GM19395 (cell line): ENCODE results near the gene CREB3L1.

Source experiments
- ATAC-seq: cut with Tn5 transposase; IDR thresholded peaks from one replicate; pipeline ENCODE4 v1.9.1; 2021; ENCODE audit warnings: mild to moderate bottlenecking, moderate library complexity; ENCODE audit not compliant: unreplicated experiment

CREB3L1 gene

DNA sequence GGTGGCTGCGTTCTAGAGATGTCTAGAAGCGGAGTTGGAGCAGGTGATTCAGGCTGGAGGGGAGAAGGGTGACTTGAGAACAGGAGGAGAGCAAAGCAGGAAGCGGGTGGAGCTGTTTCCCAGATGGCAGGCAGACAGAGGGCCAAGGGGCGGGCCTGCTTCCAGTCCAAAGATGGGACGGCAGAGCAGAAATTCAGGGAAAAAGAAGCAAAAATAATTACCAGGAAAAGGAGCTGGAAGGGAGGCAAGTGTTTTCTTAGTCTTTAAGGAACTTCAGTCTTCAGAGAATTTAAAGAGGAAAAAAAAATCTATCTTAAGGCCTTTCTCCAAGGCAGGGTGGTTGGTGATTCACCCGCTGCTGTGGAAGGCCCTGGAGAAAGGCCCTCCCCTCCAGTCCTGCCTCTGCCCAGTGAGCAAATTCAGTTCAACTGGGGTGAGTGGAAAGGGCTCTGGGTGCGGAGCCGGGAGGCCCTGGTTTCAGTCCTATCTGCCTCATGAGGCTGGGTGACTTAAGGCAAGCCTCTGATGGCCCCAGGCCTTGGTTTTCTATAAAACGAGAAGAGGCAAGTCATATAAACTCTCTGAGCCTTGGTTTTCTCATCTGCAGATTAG, 4.5 kb upstream of the CREB3L1 start:
- ATAC-seq = no peak

DNA sequence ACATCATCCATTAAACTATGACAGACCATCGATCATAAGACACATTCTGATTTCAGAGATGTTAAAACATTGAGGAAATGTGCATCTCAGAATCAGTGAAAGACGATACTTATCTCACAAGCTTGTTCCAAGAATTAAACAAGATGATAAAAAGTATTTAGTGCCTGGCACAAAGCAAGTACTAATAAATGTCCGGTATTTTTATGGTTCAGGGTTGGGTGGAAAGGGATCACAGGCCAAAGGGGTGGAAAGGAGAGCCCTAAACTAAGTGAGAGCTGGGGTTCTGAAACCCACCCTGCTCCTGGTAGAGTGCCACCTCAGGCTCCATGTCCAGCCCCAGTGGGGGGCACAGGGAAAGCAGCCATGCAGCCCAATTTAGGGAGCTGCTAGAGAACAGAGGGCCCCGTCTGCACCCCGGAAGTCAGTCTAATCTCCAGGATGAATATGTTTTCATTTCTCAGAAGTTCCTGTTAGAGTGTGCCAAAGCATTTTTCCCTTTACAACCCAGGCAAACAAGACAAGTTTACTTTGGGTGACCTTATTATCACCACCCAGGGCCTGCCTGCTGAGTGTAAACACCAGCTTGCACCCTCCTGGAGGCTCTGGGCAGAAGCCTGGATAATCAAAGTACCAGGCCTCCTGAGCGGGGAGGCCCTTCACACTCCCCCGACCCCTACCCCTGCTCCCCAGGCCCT, 3.8 kb upstream of the CREB3L1 start:
- ATAC-seq = no peak

DNA sequence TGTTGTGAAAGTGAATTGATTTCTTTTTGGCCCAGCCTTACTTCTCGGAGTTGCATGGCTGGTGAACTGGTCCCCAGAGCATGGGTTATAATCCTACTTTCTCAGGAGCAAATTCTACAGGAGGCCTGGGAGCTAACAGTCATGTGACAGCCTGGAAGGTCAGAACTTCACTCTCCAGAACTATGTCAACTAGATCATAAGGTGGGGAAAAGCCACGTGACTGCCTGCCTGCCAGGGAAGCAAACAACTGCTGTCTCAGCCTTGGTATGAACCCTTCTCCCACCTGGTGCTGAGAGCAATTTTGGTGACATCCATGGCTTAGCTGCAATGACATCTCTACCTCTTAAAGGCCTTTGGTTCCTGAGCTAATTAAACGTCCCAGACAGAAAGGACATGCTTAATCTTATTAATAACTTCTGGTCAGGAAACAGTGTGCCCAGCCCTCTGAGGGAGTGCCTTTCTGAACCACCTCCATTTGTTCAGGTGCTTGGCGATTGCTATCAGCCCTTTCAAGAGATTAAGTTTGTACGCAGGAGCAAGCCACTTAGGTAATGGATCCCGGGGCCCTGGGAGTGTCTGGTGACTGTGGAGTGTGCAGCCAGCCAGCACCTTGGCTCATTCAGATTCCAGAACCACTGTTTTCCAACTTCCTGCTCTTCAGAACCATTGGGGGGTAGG, 1.4 kb upstream of the CREB3L1 start:
- ATAC-seq = no peak

DNA sequence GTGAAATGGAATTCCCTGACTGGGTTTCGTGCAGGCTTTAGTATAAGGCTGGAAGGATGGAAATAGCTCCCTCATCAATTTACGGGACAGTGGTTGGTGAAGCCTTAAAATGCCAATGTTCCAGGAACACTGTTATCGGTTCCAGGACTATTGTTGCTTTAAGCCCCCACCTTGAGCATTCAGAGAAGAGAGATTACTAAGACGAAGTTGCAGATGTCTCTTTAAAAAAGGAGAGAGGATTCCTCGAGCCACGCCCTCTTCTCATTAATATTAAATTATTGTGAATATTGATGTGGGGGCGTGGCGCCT, 195 bp upstream of the CREB3L1 start:
- ATAC-seq = no peak

DNA sequence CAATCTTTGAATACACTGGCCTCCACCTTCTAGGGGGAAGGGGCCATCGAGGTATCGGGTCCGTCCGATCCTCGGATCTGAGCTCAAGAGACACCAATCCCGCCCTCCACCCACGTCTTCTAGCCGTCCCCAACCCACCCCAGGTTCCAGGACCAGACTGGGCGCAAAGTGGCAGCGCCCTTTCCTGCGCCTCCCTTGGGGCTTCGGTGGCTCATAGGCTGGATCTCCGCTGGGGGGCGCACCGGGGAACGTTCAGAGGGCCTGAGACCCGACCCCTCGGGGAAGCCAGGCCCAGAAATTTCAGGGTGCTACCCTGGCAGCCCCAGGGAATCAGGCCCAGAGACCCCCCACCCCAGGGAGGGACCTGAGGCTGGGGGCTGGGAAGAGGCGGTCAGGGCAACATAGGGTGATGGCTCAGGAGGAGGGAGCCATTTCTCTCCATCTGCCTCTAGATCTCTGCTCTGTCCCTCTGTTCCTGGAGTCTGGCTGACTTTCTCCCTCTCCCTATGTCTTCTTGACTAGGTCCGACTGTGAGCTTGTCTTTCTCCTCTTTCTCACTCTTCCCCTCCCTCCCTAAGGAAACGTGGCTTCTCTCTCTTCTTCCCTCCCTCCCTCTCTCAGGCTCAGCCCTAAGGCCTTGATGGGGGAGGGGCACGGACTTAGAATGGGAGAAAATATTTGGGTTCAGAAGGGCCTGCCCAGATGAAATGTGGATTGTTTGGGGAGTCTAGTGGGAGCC, 1.1 kb downstream of the CREB3L1 start:
- no peak for ATAC-seq

DNA sequence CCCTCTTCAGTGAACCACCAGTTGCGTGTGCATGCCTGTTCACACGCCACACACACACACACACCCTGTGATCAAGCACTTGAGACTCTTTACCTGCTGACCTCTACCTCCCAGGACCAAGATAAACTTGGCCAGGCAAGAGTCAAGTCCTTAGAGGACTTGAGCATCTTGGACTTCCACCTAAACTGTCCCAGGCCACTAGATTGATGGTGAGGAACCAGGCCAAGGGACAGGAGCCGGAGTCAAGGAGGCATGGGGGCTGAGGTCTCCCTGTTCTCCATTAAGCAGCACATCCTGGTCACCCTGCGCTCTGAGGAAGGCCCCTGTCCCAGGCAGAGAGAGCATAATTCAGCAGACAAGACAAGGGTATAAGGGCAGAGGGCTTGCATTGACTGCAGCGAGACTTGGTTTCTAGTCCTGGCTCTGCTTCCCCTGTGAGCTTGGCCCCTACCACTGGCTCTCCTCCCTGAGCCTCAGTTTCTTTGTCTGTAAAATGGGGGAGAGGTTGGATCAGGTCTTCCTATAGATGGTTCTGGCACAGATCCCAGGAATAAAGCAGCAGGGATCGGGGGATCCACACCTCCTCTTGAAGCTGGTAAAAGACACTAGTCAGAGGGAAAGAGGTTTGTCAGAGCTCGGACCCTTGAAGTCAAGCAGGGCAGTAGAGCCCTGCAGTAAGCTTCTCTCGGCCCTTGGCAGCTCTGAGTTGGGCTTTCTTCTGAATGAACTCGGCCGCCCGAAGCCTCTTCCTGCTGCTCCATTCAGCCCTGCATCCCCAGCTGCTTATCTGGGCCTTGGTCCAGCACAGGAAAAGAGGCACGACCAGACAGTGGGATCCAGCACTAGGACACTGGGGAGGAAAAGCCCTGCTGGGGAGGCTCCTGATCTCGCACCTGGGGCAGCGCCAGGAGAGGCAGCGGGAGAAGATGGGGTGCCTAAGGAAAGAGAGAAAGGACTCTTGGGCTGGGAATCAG, 2.0 kb downstream of the CREB3L1 start:
- no peak for ATAC-seq

DNA sequence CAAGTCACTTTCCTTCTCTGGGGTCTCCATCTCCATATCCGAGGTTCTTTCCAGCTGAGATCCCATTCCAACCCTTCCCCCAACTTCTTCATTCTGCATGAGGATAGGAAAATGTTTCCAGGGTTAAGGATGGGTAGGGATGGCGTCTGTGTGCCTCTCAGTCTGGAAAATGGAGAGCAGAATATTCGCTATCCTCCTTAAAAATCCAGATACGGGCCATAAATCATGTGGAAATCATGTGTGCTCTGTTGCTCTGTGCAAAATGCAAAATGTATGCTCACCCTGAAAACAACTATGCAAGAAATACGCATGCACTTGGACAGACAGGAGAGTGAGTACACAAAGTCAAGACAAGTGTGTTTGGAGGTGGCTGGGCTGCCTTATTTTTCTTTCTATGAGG, 3.2 kb downstream of the CREB3L1 start:
- ATAC-seq = no peak

DNA sequence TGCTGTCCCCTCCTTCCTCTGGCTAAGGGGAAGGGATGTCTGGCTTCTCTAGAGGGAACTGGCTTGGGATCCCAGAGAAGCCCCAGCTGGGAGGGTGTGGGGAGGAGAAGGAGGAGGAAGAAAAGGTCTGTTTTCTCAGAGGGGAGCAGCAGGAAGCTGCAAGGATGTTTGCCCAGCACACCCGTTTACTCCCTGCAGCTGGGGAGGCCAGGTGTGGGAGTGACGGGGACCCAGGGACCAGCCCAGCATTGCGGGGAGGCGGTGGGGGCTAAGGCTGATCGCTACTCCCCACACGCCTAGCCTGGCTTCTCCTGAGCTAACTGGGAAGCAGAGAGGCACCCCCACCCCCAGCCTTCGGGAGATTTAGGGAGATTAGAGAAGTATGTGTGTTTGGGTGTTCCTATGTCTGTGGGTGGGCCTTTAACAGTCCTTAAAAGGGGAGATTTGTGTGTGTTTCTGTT, 3.9 kb downstream of the CREB3L1 start:
- no peak for ATAC-seq

DNA sequence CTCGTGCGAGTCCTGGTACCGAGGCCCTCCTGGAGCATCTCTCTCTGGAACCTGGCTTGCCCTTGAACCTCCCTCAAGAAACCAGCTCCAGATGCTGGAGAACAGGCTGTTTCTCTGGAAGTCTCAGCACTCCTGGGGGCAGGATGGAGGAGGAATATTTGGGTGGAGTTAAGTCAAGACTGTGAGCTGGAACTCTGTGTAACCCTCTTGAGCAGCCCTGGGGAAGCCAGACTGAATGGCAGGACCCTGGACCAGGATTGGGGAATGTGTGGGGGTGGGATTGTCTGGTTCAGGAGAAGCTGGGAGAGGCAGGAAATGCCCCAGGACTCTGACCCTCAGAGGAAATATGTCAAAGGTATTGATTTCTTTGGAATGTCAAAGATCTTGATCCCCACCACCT, 7.7 kb downstream of the CREB3L1 start:
- no peak for ATAC-seq

DNA sequence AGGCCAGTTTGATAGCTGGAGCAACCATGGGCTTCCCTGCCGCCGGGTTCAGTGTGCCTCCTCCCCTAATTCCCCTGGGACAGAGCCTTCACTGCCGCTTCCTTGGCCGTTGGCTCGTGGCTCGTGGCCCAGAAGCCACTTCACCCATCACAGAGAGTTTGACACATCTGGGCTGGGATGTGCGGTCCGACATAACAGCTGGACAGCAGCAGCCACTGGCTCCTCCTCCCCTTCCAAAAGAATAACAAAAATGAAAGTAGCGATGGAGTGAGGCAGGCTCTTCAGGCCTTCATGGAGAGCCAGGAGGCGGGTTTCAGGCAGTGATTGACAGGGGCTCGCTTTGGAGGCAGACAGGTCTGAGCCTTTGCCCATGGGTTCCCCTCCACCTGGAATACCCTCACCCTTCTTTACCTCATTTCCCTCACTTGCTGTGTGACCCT, 8.2 kb downstream of the CREB3L1 start:
- no peak for ATAC-seq

DNA sequence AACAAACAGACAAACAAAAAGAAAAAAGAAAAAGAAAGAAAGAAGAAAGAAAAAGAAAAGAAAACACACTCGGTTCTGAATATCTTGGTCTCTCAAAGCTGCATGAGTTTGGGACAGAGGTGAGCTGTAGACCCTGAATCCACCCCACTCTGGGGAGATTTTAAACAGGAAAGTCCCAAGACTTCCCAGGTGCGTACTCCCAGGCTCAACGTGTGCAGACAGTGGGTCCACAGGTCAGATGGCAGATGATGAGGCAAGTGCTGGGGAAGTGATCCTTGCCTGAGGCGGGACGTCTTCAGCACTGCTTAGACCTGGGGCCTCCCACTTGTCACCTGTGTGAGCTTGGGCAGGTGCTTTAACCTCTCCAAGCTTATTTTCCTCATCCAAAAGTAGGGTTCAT, 9.3 kb downstream of the CREB3L1 start:
- ATAC-seq = no peak

DNA sequence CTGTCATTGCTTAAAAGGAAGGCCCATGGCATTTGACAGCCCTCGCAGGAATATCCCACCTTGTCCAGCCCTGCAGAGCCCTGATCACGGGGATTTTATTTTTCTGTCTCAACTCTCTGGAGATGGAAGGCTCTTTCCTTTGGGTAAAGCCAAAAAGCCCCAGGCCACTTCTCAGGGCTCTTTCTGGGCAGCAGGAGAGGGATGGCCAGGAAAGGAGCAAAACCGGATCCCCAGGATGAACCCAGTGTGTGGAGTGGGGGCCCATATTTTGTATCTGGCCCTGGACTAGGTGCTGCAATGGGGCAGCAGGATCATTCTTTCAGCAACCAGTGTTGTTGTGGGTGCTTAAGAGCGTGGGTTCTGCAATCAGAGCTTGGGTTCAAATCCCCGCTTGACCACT, 11.0 kb downstream of the CREB3L1 start:
- ATAC-seq = no peak

DNA sequence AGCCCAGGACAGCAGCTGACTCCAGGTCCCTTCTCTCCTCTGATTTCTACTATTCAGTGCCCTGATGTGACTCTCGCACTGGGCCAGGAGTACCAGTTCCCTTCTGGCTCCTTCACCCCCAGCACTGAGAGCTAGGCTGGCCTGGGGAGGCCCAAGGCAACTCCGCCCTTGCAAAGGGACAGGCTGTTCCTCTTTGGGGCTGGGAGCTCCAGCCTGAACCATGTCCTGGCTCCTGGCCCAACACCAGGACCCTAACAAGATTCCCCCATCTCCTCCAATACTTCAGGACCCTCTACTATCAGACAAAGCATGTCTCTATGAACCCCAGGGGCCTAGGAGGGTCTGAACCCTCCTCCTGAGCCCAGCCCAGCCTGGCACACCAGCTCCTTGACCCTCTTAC, 12.5 kb downstream of the CREB3L1 start:
- no peak for ATAC-seq

DNA sequence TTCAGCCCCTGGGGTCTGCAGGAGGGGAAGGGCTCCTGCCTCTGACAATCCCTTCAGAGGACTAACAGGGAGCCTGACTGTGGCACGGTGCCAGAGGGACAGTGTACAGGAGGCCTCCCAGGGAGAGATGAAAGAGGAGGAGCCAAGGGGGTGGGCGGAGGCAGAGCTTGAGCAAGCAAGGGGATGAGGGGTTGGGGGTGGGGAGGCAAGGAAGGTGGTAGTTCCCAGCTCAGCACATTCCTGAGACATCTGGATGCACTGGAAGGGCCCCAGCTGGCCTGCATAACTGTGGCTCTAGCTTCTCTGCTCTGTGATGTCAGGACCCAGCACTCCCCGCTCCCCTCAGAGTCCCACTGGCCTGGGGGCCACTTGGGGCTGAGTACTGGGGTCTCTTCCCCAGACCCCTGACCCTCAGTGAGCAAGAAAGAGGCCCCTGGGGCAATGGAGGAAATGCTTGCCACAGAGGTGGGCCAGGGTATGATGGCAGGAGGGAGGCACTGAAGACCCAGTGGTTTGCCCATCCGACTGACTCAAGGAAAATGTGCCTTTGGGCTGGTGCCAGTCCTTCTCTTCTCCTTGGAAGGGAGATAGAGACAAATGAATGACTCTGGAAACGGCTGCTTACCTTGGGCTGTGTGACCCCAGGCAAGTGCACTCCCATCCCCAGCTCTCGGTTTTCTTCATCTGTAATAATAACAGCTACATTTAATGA, 13.3 kb downstream of the CREB3L1 start:
- no peak for ATAC-seq

DNA sequence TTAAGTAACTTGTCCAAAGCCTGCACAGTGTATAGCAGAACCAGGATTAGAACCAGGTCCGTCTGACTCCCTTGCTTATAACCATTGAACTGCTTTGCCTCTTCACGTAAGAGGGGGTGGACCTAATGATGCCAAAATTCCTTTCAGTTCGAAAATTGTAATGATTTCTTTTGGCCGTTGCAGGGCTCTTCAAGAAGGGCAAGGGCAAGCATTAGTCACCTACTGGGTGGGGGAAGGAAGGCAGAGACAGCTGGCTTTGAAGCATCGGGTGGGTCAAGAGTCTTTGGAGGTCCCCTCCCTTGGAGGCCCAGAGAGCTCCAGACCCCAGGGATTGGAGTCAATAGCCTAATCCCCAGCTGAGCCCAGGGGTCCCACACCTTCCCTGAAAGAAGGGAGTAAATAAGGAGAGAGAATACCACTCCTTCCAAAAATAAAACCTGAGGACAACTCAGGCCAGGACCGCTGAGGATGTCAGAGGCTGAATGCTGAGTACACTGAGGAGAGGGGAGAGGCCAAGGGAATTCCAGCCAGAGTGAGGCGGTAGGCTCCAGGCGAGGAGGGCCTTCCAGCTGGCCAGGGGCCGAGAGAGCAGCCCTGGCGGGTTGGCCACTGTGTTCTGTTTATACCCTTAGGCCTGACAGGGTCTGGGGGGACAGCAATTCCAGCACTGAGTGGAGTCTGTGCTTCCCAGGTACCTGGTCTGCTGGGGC, 14.1 kb downstream of the CREB3L1 start:
- ATAC-seq = no peak

DNA sequence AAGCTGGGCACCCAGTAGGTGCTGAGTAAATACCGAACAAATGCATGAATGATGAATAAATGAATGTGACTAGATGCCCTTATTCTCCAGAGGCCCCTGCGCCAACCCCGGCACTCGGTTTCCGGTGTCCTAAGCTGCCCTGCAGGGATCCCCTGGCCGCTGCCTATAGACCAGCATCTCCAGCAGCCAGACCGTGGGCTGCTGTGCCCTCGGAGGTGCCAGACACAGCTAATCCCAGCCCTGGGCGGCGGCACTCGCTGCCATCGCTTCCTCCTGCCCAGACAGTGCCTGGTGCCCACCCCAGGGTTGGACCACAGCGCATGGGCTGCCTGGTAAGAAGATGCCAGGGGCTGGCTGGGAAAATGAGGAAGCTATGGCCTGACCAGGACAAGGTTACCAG, 15.6 kb downstream of the CREB3L1 start:
- ATAC-seq = no peak

DNA sequence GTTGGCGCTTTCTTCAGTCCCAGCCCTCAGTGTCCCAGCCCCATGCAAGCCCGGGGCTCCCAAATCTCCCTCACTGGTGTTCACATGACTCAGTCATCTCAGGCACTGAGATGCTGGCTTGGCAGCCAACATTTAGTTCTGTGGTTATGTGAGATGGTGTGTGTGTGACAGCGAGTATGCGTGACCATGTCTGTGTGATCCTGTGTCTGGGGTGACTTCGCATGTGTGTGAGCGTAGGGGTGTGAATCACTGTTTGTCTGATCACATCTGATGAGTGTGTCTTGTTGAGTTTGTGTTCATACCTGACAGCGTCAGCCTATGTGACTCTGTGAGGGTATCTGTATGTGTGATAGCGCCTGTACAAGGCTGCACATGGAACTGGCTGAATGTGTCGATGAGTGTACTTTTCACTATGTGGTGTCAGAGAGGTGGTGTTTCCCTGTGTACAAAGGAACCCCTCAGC, 16.2 kb downstream of the CREB3L1 start:
- no peak for ATAC-seq

DNA sequence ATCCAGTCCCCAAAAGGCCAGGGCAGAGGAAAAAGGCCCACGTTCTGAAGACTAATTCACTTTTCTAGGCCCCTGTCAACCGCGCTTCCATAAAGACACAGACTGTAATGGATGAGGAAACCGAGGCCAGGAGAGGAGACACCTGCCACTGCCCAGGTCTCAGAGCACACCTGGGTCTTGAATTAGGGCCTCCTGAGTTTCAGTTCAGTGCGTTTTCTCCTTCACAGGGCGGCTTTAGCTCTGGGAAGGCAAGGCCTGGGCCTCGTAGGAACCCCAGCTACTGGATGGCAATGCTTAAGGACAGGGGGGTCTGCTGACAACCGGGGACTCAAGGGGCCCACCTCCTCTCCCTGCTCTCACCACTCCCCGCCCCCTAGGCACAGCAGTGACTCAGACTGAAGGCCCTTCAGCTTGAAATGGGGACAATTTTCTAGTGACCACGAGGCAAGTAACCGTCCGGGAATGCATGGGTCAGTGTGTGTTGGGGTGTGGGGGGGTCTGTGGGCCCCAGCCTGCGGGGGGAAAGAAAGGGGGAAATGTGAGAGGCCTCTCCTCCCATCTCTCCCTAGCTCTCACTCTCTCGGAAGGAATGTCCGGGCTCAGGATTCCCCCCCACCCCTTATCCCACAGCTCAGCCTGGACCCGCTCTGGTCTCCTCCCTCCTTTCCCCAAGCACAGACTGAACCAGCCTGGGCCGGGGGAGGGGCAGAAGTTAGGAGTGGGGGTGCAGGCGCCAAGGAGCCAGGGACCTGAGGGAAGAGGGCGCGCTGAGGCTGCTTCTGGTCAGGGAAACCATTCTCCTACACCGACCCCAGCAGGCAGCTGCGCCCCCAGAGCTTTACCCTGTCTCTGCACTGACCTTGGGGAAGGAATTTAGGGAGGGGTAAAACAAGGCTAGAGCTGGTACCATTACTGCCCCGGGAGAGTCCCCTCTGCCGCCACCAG, 17.2 kb downstream of the CREB3L1 start:
- no peak for ATAC-seq
